COLO668 (cell line): ENCODE measurements around the gene CRYGB.

Experiments
- DNase-seq: peaks from one replicate; lab custom pipeline; 2025; ENCODE audit not compliant: unreplicated experiment; lab: John Stamatoyannopoulos, UW

Gene CRYGB, protein sequence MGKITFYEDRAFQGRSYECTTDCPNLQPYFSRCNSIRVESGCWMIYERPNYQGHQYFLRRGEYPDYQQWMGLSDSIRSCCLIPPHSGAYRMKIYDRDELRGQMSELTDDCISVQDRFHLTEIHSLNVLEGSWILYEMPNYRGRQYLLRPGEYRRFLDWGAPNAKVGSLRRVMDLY

DNA sequence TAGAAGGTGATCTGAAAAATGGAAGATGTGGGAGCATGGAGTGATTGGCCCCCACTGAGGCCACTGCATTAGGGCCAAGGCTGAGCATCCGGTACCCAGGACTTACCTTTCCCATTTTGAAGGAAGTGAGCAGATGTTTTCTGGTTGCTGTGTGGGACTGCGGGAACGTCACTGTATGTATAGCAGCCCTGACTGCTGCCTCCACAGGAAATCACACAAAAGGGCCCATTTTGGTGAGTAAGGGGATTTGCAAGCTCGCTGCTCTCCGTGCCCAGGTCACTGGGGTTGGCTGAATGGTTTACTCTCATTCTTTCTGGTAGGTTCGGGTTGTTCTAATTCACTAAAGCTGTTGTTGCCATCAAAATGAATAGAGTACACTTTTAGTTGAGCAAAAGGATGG is at the start of gene CRYGB:
Gene CRYGB, minus strand, starts transcription at position 153 of the 400 bp plus-strand sequence. Its CDS starts 38 bp downstream, at position 115.
- no peak for DNase-seq

- no peak for DNase-seq
Observed at GRCh38 chr2:208195531-208195930, 49.6 kb upstream of the CRYGB start.

GRCh38 chr2:208192611-208193236 is 46.8 kb upstream of the CRYGB start:
- DNase-seq = no peak

- no peak for DNase-seq
Observed at GRCh38 chr2:208189810-208190503, 44.0 kb upstream of the CRYGB start, which contains the start of gene C2orf80. C2orf80 (minus strand) TSS chr2:208190030; CDS start chr2:208186986, 3,044 bp downstream.

DNA sequence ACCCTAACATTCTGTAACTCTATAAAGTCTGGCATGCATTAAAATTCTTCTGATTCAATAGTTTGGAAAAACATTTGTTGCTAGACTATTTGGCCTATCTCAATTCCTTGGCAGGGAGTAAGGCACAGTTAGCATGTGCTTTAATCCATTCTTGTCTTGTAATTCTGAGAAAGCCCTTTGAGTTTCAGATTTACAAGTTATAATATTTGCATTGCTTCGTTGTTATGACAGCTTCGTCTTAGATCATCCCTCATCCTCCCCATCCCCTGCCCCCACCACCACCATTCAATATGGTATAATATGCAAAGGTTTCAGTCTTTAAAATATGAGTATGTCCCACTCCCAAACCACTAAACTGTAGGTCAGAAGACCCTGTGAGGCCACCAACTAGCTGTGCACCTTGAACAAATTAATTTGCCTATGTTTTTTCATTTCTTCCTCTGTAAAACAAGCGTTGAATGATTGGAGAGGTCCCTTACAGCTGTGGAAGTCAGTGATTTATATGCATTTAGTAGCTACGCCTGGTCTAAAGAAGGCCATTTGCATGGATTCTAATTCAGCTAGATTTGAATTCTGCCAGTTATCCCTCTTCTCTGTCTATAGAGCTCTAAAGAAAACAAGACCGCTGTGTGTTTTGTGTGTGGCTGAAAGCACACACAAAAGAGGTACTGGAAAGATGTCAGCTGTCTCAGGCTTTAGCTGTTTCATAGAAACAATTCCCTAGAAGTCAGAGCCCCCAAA is 43.3 kb upstream of the CRYGB start:
- no peak for DNase-seq

- DNase-seq = no peak
Observed at GRCh38 chr2:208186893-208187292, 40.9 kb upstream of the CRYGB start.

- DNase-seq = no peak
Observed at GRCh38 chr2:208186465-208186864, 40.5 kb upstream of the CRYGB start.

DNA sequence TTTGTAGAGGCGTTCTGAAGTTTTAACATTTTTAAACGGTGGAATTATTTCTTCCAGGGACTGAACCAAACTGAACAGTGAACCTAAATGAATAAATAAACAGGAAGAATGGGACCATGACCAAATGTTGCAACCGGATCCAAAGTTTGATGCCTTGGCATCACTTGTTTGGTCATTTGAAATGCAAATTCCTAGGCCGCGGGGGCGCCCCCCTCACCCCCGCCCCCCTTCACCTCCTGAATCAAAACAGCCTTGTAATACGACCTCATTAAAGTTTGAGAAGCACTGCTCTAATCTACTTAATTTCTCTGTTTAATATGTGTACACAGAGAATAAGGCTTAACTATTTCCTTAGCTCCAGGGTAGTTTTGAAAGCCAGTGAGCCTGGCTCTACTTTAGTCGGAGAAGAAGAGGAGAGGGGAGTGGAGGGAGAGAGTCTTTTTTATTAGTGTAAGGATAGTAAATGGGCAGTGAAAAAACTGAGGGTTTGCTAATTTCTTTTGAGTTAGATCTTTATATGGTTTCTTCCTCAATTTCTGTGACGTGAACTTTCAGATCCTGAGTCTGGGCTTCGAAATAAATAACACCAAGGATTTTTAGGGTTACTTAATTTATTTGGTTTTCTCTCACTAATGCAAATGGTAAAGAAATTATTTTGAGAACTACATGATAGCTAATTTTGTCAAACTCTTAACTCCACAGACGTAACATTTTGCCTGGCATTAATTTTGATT is 38.2 kb upstream of the CRYGB start:
- no peak for DNase-seq

DNA sequence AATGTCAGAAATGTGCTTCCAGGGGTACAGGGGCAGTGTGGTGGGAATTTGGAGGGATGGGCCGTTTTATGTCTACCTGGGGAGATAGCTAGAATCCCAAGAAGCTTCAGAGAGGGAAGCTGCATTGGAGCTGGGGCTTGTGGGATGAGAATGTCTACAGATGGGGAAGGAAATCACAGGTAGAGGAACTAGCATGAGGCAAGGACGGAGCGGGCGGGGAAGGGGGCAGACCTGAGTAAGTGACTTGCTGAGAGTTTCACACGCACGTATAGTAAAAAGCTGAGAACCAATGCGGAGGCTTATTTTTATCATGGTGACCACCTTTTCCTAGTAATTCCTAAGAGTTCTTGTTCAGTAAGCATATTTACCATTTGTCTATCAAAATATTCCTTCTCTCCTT is 37.6 kb upstream of the CRYGB start:
- DNase-seq = no peak

- no peak for DNase-seq
Observed at GRCh38 chr2:208182835-208183234, 36.9 kb upstream of the CRYGB start.

- no peak for DNase-seq
Observed at GRCh38 chr2:208179028-208179609, 33.2 kb upstream of the CRYGB start.

- DNase-seq = no peak
Observed at GRCh38 chr2:208175840-208176153, 29.8 kb upstream of the CRYGB start.

GRCh38 chr2:208175069-208175839 is 29.3 kb upstream of the CRYGB start:
- peak; percentile 56 for DNase-seq

GRCh38 chr2:208174144-208174543 is 28.2 kb upstream of the CRYGB start:
- DNase-seq = no peak

GRCh38 chr2:208172125-208172524 is 26.2 kb upstream of the CRYGB start:
- DNase-seq = no peak

- no peak for DNase-seq
Observed at GRCh38 chr2:208164951-208165755, 19.2 kb upstream of the CRYGB start.

DNA sequence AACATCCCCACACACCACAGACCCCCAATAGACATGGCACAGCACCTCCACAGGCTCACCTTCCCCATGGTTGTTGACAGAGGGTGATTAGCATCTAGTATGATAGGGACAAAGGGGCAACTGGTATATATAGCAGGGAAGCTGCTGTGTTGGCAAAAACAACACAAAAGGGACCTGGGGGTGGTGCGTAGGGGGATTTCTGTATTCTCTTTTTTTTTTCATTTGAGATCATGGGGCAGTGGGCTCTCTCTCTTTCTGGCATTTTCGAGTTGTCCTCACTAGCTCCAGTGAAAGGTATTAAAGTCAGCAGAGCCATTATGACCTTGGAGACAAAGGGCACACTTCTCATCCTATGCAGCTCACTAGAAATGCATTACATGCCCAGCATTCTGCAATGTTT is 17.5 kb upstream of the CRYGB start, which contains the start of gene CRYGA:
Gene CRYGA, minus strand, starts transcription at position 101 of the 400 bp plus-strand sequence. Its CDS starts 33 bp downstream, at position 68.
- DNase-seq = no peak

GRCh38 chr2:208156439-208156838 is 10.5 kb upstream of the CRYGB start:
- DNase-seq = no peak

- DNase-seq = no peak
Observed at GRCh38 chr2:208153156-208153555, 7.2 kb upstream of the CRYGB start.
